HG03469 (cell line): ENCODE data around the gene PTK6.

ENCODE experiments used
- ATAC-seq: cut with Tn5 transposase; IDR thresholded peaks from one replicate; pipeline ENCODE4 v1.9.1; 2021; ENCODE audit warnings: mild to moderate bottlenecking, moderate library complexity, moderate number of reproducible peaks; ENCODE audit not compliant: unreplicated experiment

The PTK6 gene

GRCh38 chr20:63570281-63571086, 33.3 kb upstream of the PTK6 start:
- ATAC-seq: no peak

GRCh38 chr20:63568986-63569949, 32.1 kb upstream of the PTK6 start:
- ATAC-seq: no peak

- no peak for ATAC-seq
Measured at GRCh38 chr20:63568170-63568981, 31.2 kb upstream of the PTK6 start.

GRCh38 chr20:63567386-63568169, 30.4 kb upstream of the PTK6 start:
- no peak for ATAC-seq

GRCh38 chr20:63567136-63567385, 29.9 kb upstream of the PTK6 start:
- ATAC-seq: no peak

GRCh38 chr20:63566395-63567135, 29.4 kb upstream of the PTK6 start:
- no peak for ATAC-seq

- no peak for ATAC-seq
Measured at GRCh38 chr20:63565699-63566335, 28.6 kb upstream of the PTK6 start.

- no peak for ATAC-seq
Measured at GRCh38 chr20:63565021-63565698, 28.0 kb upstream of the PTK6 start.

GRCh38 chr20:63564036-63564810, 27.0 kb upstream of the PTK6 start:
- no peak for ATAC-seq

GRCh38 chr20:63563225-63563935, 26.2 kb upstream of the PTK6 start:
- no peak for ATAC-seq

- no peak for ATAC-seq
Measured at GRCh38 chr20:63562461-63563224, 25.5 kb upstream of the PTK6 start.

- ATAC-seq: no peak
Measured at GRCh38 chr20:63561624-63562396, 24.6 kb upstream of the PTK6 start.

- no peak for ATAC-seq
Measured at GRCh38 chr20:63560856-63561609, 23.9 kb upstream of the PTK6 start.

- ATAC-seq: no peak
Measured at GRCh38 chr20:63560333-63560805, 23.2 kb upstream of the PTK6 start.
